OCI-LY1 (cell line): ENCODE data around the gene WWOX.

Experiments used
- H2AFZ ChIP-seq: fragments of 200-600 bp; sonication (generic), shearing (Covaris generic); 2 replicates; pipeline ENCODE4 v1.6.0; 2014; ENCODE audit warnings: antibody characterized with exemption, mild to moderate bottlenecking, low read length
- H3F3A ChIP-seq: fragments of 200-600 bp; sonication (generic), shearing (Covaris generic); 2 replicates; pipeline ENCODE4 v1.6.0; 2014; ENCODE audit warnings: mild to moderate bottlenecking, antibody characterized with exemption, low read length, moderate library complexity; ENCODE audit not compliant: insufficient read depth
- H3K27ac ChIP-seq: fragments of 200-600 bp; sonication (generic); 2 replicates; pipeline ENCODE4 v1.5.1; 2014; ENCODE audit warnings: low read length, mixed run types, mild to moderate bottlenecking, low read depth; ENCODE audit not compliant: poor library complexity, severe bottlenecking
- H3K27me3 ChIP-seq: fragments of 200-600 bp; sonication (generic); 2 replicates; pipeline ENCODE4 v1.6.0; 2014; ENCODE audit warnings: antibody characterized with exemption, mild to moderate bottlenecking, low read length, moderate library complexity; ENCODE audit not compliant: insufficient read depth
- H3K36me3 ChIP-seq: fragments of 200-600 bp; sonication (generic); 2 replicates; pipeline ENCODE4 v1.6.1; 2014; ENCODE audit warnings: mild to moderate bottlenecking, antibody characterized with exemption, low read length, moderate library complexity, mixed read lengths; ENCODE audit not compliant: insufficient read depth
- H3K4me1 ChIP-seq: fragments of 200-600 bp; sonication (generic); 2 replicates; pipeline ENCODE4 v1.5.1; 2014; ENCODE audit warnings: mild to moderate bottlenecking, low read length, moderate library complexity; ENCODE audit not compliant: insufficient read depth, severe bottlenecking
- H3K4me2 ChIP-seq: fragments of 200-600 bp; sonication (generic), shearing (Covaris generic); 2 replicates; pipeline ENCODE4 v1.6.1; 2014; ENCODE audit warnings: low read length
- H3K4me3 ChIP-seq: fragments of 200-600 bp; sonication (generic); 2 replicates; pipeline ENCODE4 v1.5.1; 2014; ENCODE audit warnings: low read length, low read depth, mild to moderate bottlenecking, mixed read lengths; ENCODE audit not compliant: poor library complexity, severe bottlenecking
- H3K79me2 ChIP-seq: fragments of 200-600 bp; shearing (Covaris generic); 2 replicates; pipeline ENCODE4 v1.6.1; 2016; ENCODE audit warnings: mixed run types, low read length, mixed read lengths; ENCODE audit not compliant: insufficient read depth
- H3K9ac ChIP-seq: fragments of 200-600 bp; sonication (generic), shearing (Covaris generic); 2 replicates; pipeline ENCODE4 v1.6.1; 2014; ENCODE audit warnings: mild to moderate bottlenecking, low read length, mixed read lengths
- H3K9me2 ChIP-seq: fragments of 200-600 bp; sonication (generic), shearing (Covaris generic); 2 replicates; pipeline ENCODE4 v1.6.1; 2014; ENCODE audit warnings: low read depth, mild to moderate bottlenecking, low read length, mixed read lengths
- H3K9me3 ChIP-seq: fragments of 200-600 bp; shearing (Covaris generic); 2 replicates; pipeline ENCODE4 v1.6.1; 2014; ENCODE audit warnings: low read length, mixed read lengths
- H4K20me1 ChIP-seq: fragments of 200-600 bp; sonication (generic), shearing (Covaris generic); 2 replicates; pipeline ENCODE4 v1.6.0; 2016; ENCODE audit warnings: mild to moderate bottlenecking, low read length; ENCODE audit not compliant: insufficient read depth
- EZH2 ChIP-seq: fragments of 200-600 bp; sonication (generic), shearing (Covaris generic); IDR thresholded peaks from 2 replicates; pipeline ENCODE4 v1.8.0; 2017; ENCODE audit warnings: borderline replicate concordance, mixed run types, mild to moderate bottlenecking, antibody characterized with exemption, low read length, moderate library complexity, mixed read lengths
- TF ChIP-seq, protein P1 (sequence below): fragments of 200-600 bp; sonication (generic), shearing (Covaris generic); IDR thresholded peaks from 2 replicates; pipeline ENCODE4 v1.5.1; 2017; ENCODE audit warnings: mild to moderate bottlenecking, antibody characterized with exemption, low read length, moderate library complexity, mixed read lengths

WWOX gene

DNA sequence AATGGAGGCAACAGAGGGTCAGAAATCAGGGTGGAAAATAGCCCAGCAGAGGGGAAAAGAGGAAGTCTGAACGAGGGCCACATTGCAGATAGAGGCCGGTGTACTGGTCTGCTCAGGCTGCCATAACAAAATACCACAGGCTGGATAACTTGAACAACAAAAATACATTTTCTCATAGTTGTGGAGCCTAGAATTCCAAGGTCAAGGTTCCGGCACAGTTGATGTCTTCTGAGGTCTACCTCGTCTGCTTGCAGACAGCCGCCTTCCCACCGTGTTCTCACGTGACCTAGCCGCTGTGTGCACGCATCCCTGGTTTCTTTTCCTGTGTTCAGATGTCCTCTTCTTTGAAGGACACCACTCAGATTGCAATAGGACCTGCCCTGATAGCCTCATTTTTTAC is 249.4 kb downstream of the WWOX start:
- TF ChIP-seq EZH2: no peak
- TF ChIP-seq, protein P1, sequence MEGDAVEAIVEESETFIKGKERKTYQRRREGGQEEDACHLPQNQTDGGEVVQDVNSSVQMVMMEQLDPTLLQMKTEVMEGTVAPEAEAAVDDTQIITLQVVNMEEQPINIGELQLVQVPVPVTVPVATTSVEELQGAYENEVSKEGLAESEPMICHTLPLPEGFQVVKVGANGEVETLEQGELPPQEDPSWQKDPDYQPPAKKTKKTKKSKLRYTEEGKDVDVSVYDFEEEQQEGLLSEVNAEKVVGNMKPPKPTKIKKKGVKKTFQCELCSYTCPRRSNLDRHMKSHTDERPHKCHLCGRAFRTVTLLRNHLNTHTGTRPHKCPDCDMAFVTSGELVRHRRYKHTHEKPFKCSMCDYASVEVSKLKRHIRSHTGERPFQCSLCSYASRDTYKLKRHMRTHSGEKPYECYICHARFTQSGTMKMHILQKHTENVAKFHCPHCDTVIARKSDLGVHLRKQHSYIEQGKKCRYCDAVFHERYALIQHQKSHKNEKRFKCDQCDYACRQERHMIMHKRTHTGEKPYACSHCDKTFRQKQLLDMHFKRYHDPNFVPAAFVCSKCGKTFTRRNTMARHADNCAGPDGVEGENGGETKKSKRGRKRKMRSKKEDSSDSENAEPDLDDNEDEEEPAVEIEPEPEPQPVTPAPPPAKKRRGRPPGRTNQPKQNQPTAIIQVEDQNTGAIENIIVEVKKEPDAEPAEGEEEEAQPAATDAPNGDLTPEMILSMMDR: no peak
- Histone ChIP-seq H4K20me1 (no peaks in the 10 kb centered on the region), H3K9me3 (no peaks in the 10 kb centered on the region), H3K36me3 (no peaks in the 10 kb centered on the region), H3K4me3 (no peak overlapping the region), H3K4me1 (no peaks in the 10 kb centered on the region), H2AFZ (no peak overlapping the region), H3K79me2 (no peaks in the 10 kb centered on the region), H3K4me2 (no peak overlapping the region), H3K27ac (no peak overlapping the region), H3F3A (no peaks in the 10 kb centered on the region), H3K9me2 (no peaks in the 10 kb centered on the region), H3K27me3 (no peaks in the 10 kb centered on the region), H3K9ac (no peak overlapping the region)

DNA sequence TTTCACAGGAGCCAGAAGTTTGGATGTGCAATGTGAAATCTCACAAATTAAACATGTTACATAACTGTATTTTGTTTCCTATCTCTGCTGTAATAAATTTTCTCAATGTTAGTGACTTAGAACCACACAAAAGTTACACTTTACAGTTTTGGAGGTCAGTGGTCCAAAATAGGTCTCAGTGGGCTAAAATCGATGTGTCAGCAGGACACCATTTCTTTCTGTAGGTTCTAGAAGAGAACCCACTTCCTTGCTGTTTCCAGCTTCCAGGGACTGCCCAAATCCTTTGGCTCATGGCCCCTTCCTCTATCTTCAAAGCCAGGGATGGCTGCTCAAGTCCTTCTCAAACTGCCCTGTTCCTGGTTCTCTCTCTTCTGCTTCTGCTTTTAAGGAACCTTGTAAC is 252.7 kb downstream of the WWOX start:
- no peaks in the 10 kb centered on the region for H4K20me1 ChIP-seq
- no peak overlapping the region for H3K4me3 ChIP-seq
- H3K9me3 ChIP-seq: no peaks in the 10 kb centered on the region
- H2AFZ ChIP-seq: no peak overlapping the region
- TF ChIP-seq, protein P1: no peak
- TF ChIP-seq EZH2: no peak
- no peak overlapping the region for H3K27ac ChIP-seq
- H3K9me2 ChIP-seq: no peaks in the 10 kb centered on the region
- H3K4me1 ChIP-seq: no peaks in the 10 kb centered on the region
- no peak overlapping the region for H3K4me2 ChIP-seq
- no peaks in the 10 kb centered on the region for H3K79me2 ChIP-seq
- no peaks in the 10 kb centered on the region for H3K36me3 ChIP-seq
- no peaks in the 10 kb centered on the region for H3K27me3 ChIP-seq
- no peak overlapping the region for H3K9ac ChIP-seq
- no peaks in the 10 kb centered on the region for H3F3A ChIP-seq

DNA sequence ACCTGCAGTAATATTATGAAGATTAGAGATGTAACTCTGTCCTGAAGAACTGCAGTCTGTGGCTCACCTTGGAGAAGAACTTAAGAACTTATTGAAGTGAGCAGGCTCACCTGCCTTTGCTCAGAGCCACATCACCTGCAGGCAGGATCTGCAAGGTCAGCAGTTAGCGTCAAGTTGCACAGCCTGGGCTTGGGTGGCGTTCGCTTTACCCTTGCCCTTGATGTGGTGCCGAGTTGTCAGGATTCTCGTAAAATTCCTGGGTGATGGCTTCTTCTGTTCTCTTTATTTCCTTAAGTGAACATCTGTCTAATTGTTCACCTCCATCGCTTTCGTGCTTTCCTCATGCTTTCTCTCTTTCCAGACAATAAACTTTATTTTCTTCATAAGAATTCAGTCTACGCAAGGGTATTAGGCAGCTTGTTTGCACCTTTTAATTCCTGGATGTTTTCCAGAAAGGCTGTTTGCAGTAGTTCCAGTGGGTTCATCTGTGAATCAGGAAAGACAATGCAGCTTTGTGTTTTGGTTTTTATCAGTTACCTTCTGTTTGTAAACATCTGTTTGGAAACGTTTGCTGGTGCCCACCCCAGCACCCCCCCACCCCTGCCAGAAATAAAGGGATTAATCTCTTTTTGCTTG is 254.3 kb downstream of the WWOX start:
- no peaks in the 10 kb centered on the region for H3F3A ChIP-seq
- no peaks in the 10 kb centered on the region for H3K9me3 ChIP-seq
- H3K4me1 ChIP-seq: no peaks in the 10 kb centered on the region
- H3K4me3 ChIP-seq: no peak overlapping the region
- H3K9ac ChIP-seq: no peak overlapping the region
- no peak for TF ChIP-seq EZH2
- TF ChIP-seq, protein P1: no peak
- H3K36me3 ChIP-seq: no peaks in the 10 kb centered on the region
- H3K9me2 ChIP-seq: no peaks in the 10 kb centered on the region
- H3K4me2 ChIP-seq: no peak overlapping the region
- no peak overlapping the region for H2AFZ ChIP-seq
- no peaks in the 10 kb centered on the region for H3K27me3 ChIP-seq
- H3K27ac ChIP-seq: no peak overlapping the region
- H3K79me2 ChIP-seq: no peaks in the 10 kb centered on the region
- H4K20me1 ChIP-seq: no peaks in the 10 kb centered on the region
